Forelimb muscle (tissue), 1 donor: ENCODE measurements around the gene GAST. TPM values are rescaled to one million over a fixed set of nuclear protein-coding genes. Genes with fewer than 3 reads are reported as not detected.

ENCODE experiments used
- DNase-seq: peaks from one replicate; pipeline ENCODE4 v3.0.0-alpha.2; 2013; ENCODE audit warnings: low read depth
- polyA plus RNA-seq: library from polyadenylated mRNA; unstranded; fragments of 120-200 nt; gene quantifications from one replicate; pipeline ENCODE4 v1.2.1, GENCODE V29; 2013; ENCODE audit not compliant: insufficient read length

Gene GAST
- polyA plus RNA-seq, 1 donor = not detected

DNA sequence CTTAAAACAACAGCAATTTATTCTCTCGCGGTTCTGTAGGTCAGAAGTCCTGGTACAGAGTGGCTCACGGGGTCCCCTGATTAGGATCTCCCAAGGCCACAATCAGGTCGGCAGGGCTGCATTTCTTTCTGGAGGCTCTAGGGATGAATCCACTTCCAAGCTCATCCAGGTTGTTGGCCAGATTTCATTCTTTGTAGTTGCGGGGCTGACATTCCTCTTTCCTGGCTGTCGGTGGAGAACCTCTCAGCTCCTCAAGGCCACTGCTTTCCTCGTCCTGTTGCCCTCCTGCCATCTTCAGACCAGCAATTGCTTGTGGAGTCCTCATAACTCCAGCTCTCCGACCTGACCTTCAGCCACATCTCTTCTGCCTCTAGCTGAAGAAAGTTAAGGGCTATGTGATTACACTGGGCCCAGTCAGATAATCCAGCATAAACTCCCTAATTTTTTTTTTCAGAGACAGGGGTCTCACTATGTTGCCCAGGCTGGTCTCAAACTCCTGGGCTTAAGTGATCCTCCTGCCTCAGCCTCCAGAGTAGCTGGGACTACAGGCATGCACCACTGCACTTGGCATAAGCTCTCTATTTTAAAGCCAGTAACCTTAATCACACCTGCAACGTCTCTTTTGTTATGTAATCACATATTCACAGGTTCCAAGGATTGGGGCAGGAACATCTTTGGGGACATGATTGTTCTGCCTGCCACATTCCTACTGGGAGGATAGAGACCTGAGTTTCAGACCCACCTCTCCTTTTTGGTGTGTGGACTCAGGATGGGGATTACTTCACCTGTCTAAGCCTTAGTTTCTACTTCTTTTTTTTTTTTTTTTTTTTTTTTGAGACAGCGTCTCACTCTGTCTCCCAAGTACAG, 4.1 kb upstream of the GAST start:
- DNase-seq = no peak

DNA sequence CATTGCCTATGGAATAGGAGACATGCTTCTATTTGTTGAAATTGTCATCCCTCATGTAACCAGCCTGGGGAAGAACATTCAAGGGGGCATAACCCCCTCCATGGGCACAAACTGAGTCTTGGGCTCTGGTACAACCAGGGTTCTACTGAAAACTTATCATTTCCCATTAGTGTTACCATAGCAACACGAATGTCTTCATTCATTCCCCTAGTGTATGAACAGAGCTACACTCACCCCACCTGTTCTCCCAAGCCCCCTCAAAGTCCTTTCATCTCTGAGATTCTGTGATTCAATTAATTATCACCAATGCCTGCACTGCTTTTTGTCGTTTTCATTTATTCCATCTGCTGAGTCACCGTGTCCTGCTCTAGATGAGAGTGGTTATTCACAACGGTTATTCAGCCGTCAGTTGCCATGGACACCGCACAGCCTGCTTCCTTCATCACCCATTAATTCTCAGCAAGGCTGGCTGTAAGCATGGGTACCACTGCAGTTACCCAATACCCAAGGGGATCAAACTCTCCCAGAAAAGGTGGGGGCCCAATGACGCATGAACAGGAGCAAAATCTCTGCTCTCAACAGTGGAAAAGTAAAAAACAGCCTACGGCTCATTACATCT, 1.6 kb upstream of the GAST start:
- no peak for DNase-seq

DNA sequence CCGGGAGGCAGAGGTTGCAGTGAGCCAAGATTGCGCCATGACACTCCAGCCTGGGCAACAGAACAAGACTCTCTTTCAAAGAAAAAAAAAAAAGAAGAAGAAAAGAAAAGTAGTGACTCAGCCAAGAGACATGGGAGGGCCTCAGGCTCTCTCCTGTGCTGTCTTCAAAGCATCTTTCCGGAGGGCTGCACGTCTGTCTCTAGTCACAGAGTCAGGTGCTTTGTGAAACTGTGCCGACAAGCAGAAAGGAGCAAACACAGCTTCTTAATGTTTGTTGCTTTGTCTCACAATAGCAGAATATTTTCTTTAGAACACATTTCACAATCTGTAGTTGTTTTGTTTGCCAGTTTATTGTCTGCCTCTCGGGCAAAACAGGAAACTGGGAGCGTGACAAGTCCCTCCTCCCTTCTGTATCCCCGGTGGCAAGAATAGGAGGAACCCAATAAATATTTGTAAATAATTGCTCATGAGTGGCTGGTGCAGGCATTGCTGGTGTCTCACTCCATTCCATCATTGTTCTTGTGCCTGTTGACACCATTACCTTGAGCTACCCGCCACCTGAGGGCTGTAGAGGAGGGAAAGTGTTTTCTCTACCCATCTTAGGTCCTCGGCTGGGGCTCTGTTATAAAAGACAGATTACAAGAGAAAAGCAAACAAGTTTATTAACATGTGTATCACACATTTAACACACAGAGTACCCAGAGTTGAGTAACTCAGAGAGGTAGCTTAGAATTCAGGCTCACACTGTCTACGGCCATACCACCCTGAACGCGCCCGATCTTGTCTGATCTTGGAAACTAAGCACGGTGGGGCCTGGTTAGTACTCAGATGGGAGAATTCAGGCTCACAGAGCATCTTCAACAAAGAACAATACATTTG, 5.5 kb downstream of the GAST start:
- no peak for DNase-seq

DNA sequence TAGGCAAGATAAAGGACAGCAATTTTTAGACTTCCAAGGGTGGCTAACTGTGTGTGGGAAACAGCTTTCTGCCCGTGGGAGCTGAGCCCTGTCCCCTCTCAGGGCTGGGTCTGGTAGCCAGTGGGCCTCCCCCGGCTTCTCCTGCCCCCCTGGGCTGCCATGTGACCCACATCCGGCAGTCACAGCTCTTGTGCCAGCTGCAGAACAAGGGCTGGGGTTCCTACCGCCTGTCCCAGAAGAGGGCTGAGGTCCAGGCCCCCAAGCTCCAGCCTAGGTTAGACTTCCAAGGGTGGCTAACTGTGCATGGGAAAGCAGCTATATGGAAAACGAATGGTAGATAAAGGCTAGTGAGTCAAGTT, 6.1 kb downstream of the GAST start:
- DNase-seq = no peak

DNA sequence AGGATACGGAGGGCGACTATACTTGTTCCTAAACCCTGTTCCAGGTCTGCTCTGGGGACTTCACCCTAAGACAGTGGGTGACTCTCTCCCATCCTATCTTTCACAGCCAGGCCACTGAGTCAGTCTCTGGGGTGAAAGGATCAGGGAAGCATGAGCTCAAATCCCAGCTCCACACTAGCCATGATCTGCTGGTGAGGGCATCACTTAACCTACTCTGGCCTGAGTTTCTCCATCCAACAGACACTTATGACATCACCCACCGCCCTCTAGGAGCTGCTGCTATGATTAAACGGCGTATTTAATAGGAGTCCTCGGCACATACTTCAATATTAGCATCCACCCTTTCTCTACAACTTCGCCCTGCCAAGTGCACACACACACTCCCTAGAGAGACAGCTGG, 10.1 kb downstream of the GAST start:
- DNase-seq = no peak

DNA sequence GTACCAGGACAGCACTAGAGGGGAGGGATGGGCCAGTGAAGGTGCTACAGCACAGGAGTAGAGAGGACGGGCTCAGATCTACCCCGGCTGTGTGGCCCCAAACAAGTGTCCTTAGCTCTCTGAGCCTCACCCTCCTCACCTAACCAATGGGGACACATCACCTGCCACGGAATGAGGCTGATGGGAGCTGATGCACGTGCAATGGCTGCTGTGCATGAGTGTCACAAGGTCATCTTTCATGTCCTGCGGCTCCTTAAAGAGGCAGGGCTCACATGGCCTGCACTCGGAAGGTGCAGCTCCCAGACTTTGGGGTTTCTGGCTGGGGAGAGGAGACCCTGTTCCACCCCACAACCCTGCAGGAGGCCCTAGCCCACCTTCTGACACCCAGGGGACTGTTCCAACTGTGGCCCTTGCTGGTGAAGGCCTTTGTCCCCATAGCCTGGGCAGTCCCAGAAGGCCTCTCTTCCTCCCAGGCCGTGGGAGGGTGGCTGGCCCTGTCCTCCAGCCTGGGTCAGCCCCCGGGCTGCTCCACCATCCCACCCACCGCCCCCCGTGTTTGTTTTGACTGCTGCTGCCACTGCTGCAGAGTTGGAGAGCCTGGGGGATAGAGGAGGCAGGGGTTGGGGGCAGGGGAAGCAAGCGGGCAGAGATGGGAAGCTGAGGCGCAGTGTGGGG, 11.8 kb downstream of the GAST start:
- no peak for DNase-seq

DNA sequence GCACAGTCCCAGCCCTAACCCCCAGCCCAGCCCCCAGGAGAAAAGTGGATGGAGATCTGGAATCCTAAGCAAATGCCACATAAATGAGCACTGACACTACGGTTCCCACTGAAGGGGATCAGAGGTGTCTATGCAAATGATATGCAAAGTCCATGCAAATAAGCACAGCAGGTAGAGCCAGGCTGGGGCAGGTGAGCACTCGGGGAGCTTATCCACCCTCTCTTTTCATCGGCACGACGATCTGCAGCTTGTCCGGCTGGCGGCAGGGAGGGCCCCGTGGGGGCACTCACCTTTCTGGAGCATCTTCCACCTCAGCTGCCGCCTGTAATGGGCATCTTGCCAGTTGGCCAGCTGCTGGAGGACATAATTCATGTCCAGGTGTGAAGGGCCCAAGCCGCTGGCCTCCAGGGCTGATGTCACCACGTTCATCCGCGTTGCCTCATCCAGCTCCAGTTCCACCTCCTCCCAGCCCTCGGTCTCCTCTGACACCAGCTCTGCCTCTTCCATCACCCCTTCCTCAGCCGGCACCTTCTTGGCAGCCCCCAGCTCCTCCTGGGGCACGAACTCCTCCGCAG, 12.4 kb downstream of the GAST start:
- no peak for DNase-seq

DNA sequence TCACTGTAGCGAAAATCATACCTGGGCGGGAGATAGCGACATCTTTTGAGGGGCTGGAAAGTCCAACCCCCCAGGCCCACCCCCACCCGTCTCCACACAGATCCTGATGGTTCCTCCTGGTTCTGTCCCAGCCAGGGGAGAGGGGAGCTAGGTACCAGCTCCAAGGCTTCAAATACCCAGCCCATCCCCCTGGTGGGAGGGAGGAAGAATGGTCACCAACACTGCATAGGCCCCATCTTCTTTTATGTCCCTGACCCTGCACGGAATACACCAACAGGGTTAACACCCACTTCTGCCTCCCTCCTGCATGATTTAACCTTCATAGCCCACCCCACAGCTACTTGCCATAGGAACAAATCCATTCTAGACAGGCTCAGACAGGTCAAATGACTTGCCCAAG, 13.0 kb downstream of the GAST start:
- no peak for DNase-seq

DNA sequence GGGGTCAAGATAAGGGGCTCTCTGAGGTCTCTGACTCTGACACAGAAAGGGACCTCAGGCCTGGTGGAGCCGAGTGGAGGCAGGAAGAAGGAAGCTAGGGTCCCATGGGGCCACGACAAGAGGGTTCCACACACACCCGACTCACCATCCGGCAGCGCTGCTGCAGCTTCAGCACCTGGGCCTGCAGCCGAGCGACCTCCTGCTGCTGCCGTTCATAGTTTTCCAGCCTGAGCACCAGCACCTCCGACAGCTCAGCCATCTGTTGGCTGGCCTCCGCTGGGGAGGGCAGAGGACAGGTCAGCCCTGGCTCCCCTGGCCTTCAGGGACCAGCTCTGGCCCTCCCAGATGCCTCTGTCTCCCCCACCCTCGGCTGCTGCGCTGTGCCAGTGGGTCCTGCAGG, 15.9 kb downstream of the GAST start:
- no peak for DNase-seq

DNA sequence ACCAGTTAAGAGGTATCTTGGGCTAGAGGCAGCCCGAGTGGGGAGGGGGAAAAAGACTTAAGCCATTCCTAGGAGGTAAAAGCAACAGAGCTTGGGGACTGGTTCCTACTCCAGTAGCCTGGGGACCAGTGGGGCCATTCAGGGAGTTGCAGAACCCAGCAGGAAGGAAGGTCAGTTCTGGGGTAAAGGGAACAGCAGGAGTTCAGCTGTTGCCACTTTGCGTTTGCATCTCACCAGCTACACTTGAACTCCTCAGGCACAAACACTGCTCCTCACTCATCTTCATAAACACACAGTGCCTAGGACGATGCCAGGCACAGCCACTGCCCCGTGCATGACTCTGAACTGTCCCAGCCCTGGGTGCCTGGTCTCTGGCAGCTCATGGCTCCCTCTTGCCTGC, 18.3 kb downstream of the GAST start:
- DNase-seq = no peak

DNA sequence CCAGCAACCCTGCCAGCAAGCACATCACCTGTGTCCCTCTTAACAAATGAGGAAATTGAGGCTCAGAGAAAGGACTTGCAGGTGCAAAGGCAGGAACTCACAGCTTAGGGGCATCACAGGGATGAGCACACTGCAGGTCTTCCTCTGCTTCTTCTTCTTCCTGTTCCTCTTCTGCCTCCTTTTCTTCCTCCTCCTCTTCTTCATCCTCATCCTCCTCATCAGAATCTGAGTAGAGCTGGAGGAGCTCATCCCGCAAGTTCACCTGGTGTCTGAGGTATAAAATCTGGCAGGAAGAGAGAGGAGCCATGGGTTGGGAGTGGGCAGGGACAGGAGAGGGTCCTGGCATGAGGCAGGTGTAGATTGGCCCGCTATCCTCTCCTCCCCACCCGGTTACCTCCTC, 19.7 kb downstream of the GAST start:
- no peak for DNase-seq

DNA sequence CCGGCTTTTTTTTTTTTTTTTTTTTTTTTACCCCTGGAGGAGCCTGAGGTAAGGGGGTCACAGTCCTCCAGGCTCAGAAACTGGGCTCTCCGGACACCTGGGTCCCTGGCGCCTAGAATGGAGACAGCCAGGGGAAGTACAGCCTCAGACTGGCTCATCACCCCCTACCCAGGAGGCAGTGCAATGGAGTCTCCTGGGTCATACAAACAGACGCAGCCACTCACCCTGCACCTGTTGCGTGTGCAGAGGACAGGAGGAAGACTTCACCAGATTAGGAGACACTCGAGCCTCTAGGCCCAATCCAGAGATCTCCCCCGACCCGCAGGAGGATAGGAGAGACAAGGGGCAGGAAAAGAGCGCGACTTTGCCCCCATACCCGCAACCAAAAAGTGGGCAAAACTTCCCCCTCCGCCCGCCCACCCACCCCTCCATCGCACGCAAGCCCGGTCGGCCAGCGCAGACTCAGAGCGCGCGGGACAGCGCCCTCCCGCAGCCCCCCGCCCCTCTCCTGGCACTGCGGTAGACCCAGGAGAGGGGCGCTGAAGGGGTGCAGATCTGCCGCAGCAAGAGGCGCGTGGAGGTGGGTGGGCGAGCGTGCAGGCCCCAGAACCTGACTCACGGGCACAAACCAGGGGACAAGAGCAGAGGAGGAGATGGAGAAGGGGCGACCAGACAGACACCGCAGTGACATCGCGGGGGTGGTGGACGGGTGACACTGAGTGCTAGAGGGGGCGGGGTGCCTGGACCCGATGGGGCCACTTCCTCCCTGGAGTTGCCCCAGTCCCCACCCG, 21.4 kb downstream of the GAST start:
- DNase-seq = no peak

DNA sequence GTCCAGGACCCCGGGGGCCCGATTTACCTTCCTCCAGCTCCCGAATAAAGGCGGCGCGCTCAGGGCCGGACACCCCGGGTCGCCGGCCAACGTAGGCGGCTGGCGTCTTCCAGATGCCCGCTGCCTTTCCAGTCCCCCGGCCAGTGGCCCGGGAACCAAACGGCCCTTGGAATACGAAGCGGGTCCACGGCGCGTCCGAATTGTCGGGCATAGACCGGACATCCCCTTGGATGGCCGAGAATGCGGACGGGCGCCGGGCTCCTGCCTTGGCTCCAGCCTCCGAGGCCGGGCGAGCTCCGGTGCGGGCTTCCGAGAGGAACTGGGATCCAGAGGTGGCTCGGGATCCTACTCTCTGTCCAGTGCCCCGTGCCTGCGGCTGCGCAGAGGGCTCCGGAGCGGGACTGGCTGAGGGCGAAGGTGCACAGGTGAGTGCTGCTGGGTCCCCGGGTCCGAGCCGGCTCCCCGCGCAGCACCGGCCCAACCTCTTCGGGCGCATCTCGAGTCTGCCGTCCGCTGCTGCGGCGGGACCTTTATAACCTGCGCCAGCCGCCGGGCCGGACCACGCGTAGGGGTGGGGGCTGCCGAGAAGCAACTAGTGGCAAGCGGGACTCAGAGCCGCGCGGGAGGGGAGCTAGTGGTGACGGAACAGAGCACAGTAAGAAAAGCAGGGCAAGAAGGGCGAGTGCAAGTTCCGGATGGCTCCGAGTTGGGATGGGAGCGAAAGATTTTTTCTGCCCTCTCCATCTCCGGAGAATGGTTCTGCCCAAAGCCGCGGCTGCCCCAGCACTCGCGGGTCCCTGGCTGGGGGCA, 22.2 kb downstream of the GAST start, which contains the start of gene HAP1:
HAP1 (minus strand) TSS at position 505 of the 810 bp plus-strand sequence; CDS start at position 496, 9 bp downstream.
- no peak for DNase-seq

DNA sequence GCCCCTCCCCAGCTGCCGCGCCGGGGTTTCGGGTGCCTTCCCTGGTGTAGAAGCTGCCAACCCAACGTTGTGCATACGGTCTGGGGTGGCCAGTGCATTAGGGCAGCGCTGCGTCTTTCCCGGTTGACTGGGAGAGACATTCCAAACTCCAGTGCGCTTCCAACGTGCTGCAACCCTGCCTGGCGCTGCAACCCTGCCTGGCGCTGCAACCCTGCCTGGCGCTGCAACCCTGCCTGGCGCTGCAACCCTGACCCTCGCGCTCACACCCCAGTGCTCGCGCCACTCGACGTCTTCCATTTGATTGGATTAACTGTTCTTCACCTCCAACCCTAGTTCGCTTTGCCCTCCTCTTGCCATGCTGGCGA, 22.8 kb downstream of the GAST start:
- no peak for DNase-seq

DNA sequence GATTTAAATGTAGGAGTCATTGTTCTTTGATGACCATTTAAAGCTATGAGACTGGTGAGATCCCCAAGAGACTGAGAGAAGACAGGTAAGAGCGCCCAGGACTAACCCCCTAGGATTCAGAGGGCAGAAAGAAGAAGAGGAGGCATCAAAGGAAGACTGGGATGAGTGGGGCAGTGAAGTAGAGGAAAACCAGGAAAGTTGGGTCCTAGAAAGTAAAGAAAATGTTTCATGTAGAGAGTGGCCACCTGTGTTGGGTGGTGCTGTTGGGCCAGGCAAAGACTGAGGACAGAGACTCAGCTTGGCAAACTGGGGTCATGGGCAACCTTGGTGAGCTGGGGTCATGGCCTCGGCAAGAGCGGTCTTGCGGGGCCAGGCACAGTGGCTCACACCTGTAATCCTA, 23.6 kb downstream of the GAST start:
- no peak for DNase-seq

DNA sequence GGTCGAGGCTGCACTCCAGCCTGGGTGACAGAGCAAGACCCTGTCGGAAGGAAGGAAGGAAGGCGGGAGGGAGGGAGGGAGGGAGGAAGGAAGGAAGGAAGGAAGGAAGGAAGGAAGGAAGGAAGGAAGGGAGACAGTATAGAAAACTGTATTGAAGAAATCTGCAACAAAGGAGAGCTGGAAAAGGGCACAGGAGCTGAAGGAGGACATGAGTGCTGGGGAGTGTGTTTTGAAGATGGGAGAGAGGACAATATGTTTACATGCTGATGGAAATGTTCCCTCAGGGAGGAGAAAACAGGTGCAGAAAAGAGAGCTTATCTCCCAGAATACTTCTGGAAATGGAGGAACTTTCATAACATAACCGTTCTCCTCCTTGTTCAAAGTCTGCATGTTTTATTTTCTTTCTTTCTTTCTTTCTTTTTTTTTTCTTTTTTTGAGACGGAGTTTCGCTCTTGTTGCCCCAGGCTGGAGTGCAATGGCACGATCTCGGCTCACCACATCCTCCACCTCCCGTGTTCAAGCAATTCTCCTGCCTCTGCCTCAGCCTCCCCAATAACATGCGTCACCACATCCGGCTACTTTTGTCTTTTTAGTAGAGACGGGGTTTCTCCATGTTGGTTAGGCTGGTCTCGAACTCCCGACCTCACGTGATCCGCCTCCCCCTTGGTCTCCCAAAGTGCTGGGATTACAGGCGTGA, 25.0 kb downstream of the GAST start:
- DNase-seq = no peak

DNA sequence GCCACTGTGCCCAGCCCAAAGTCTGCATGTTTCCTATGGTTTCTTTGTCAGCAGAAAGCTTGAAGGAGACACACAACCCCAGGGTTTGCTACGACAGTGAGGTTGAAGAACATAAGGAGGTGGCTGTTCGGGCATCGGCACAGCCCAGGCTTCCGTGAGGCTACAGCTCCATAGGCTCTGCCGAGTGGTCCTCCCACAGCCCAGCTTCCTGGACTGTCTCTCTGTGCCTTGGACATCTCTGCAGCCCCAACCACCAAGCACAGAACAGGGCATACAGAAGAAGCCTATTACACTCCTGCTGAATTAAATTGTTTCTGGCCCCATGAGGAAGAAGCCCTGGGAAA, 25.5 kb downstream of the GAST start:
- DNase-seq = no peak

DNA sequence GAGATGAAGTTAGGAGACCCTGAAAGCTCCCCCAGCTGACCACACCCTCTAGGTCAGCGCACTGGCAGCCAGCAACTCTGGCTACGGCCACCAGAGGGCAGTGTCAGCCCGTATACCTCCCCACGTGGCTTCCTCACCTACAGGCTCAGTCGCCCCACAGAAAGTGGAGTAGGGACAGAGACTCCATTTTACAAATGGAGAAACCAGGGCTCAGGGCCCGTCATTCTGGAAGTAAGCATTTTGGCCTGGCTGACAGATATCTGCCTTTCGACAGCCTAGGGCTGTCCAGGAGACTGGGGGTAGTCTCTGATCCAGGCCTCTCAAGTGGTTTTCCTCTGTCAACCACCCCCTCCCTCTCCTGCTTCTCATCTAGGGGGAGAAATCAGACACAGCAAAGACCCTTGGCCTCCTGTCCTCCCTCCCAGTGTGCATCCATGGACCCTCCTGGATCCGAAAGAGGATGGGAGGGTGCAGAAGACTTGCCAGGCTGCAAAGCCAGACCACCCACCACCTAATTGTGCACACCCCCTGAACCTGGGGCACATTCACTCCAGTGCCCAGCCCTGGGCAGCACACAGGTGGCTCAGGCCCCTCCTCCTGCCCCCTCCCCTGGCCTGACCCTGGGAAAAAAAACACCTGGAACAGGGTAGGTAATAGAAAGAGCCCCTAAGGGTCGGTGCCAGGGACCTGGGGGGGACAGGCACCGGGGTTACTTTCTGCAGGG, 26.1 kb downstream of the GAST start:
- DNase-seq = peak; percentile 35

DNA sequence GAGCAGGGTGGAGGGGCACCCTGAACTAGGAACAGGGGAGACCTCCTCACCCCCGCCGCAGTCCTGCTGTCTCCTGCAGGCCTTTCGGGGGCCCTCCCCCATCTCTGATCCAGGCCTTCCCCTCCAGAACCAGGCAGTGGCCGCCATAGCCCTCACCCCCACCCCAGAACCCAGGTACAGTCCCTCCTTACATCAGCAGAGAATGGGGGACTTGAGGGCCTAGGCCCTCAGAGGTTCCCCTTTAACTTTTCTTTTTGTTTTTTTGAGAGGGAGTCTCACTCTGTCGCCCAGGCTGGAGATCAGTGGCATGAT, 26.6 kb downstream of the GAST start:
- no peak for DNase-seq
